ENCODE data around the gene TESK2.
A peak's percentile ranks its signal among the peaks of the same experiment; 100 is the strongest.

TESK2 gene

GRCh38 chr1:45302505-45303150, 188.3 kb downstream of the TESK2 start:
- Histone ChIP-seq H3K9me3 (ENCODE audit: control insufficient read depth in 2 of 2, low read length in 2 of 2) (no peaks in the 10 kb centered on the region), H3K9ac (ENCODE audit: low read length in 2 of 2) (peak overlapping the region in 1 of 2 donors; percentile 76), H3K27me3 (ENCODE audit: control insufficient read depth in 1 of 2, insufficient read depth in 2 of 2, low read length in 2 of 2) (no peaks in the 10 kb centered on the region), H3K4me1 (ENCODE audit: control insufficient read depth, insufficient read depth, low read length) (peaks cover 20% of the 10 kb centered on the region), H3K27ac (ENCODE audit: low read length) (peak overlapping the region; percentile 55), H3K4me3 (ENCODE audit: low read length in 2 of 2) (peak overlapping the region; percentile 67 to 75), H3K36me3 (ENCODE audit: control insufficient read depth in 2 of 2, insufficient read depth in 2 of 2, low read length in 2 of 2) (no peaks in the 10 kb centered on the region)

- Histone ChIP-seq H3K4me3 (ENCODE audit: low read length in 2 of 2) (no peak overlapping the region), H3K9ac (ENCODE audit: low read length in 2 of 2) (no peak overlapping the region), H3K27ac (ENCODE audit: low read length) (no peak overlapping the region), H3K27me3 (ENCODE audit: control insufficient read depth in 1 of 2, insufficient read depth in 2 of 2, low read length in 2 of 2) (no peaks in the 10 kb centered on the region), H3K9me3 (ENCODE audit: control insufficient read depth in 2 of 2, low read length in 2 of 2) (no peaks in the 10 kb centered on the region), H3K4me1 (ENCODE audit: control insufficient read depth, insufficient read depth, low read length) (peaks cover 20% of the 10 kb centered on the region), H3K36me3 (ENCODE audit: control insufficient read depth in 2 of 2, insufficient read depth in 2 of 2, low read length in 2 of 2) (no peaks in the 10 kb centered on the region)
Observed at GRCh38 chr1:45300669-45300997, 190.3 kb downstream of the TESK2 start.

GRCh38 chr1:45299981-45300668, 190.8 kb downstream of the TESK2 start:
- peaks cover 20% of the 10 kb centered on the region for H3K4me1 ChIP-seq (ENCODE audit: control insufficient read depth, insufficient read depth, low read length)
- no peaks in the 10 kb centered on the region for H3K9me3 ChIP-seq (ENCODE audit: control insufficient read depth in 2 of 2, low read length in 2 of 2)
- no peak overlapping the region for H3K27ac ChIP-seq (ENCODE audit: low read length)
- no peaks in the 10 kb centered on the region for H3K36me3 ChIP-seq (ENCODE audit: control insufficient read depth in 2 of 2, insufficient read depth in 2 of 2, low read length in 2 of 2)
- peak overlapping the region in 1 of 2 donors; percentile 42 for H3K9ac ChIP-seq (ENCODE audit: low read length in 2 of 2)
- H3K4me3 ChIP-seq (ENCODE audit: low read length in 2 of 2): no peak overlapping the region
- H3K27me3 ChIP-seq (ENCODE audit: control insufficient read depth in 1 of 2, insufficient read depth in 2 of 2, low read length in 2 of 2): no peaks in the 10 kb centered on the region

GRCh38 chr1:45299296-45299695, 191.7 kb downstream of the TESK2 start:
- H3K27ac ChIP-seq (ENCODE audit: low read length): no peak overlapping the region
- H3K9me3 ChIP-seq (ENCODE audit: control insufficient read depth in 2 of 2, low read length in 2 of 2): no peaks in the 10 kb centered on the region
- H3K4me3 ChIP-seq (ENCODE audit: low read length in 2 of 2): no peak overlapping the region
- no peaks in the 10 kb centered on the region for H3K36me3 ChIP-seq (ENCODE audit: control insufficient read depth in 2 of 2, insufficient read depth in 2 of 2, low read length in 2 of 2)
- no peak overlapping the region for H3K9ac ChIP-seq (ENCODE audit: low read length in 2 of 2)
- peaks cover 14% of the 10 kb centered on the region for H3K4me1 ChIP-seq (ENCODE audit: control insufficient read depth, insufficient read depth, low read length)
- H3K27me3 ChIP-seq (ENCODE audit: control insufficient read depth in 1 of 2, insufficient read depth in 2 of 2, low read length in 2 of 2): no peaks in the 10 kb centered on the region

GRCh38 chr1:45297666-45298356, 193.2 kb downstream of the TESK2 start:
- H3K9me3 ChIP-seq (ENCODE audit: control insufficient read depth in 2 of 2, low read length in 2 of 2): no peaks in the 10 kb centered on the region
- no peaks in the 10 kb centered on the region for H3K36me3 ChIP-seq (ENCODE audit: control insufficient read depth in 2 of 2, insufficient read depth in 2 of 2, low read length in 2 of 2)
- no peak overlapping the region for H3K9ac ChIP-seq (ENCODE audit: low read length in 2 of 2)
- H3K4me1 ChIP-seq (ENCODE audit: control insufficient read depth, insufficient read depth, low read length): peaks cover 5% of the 10 kb centered on the region
- no peak overlapping the region for H3K4me3 ChIP-seq (ENCODE audit: low read length in 2 of 2)
- H3K27me3 ChIP-seq (ENCODE audit: control insufficient read depth in 1 of 2, insufficient read depth in 2 of 2, low read length in 2 of 2): no peaks in the 10 kb centered on the region
- no peak overlapping the region for H3K27ac ChIP-seq (ENCODE audit: low read length)

Data from stomach smooth muscle (tissue), 2 donors.